ENCODE measurements around the gene SPSB2. TPM values are rescaled to one million over a fixed set of nuclear protein-coding genes. Genes with fewer than 3 reads are reported as not detected.
"Not testable (repeated sequence)": the region's sequence is repeated elsewhere in the genome, so short reads cannot be mapped to it uniquely, and the experiment has no call there.

SPSB2 gene
- polyA plus RNA-seq, 4 donors: 9.7 to 22.5 (median 12.7) TPM

GRCh38 chr12:6904280-6905276, 31.5 kb upstream of the SPSB2 start, which contains the start of gene LRRC23:
Gene LRRC23 (plus strand): TSS chr12:6904822. CDS start chr12:6905634, 812 bp downstream.
- Histone ChIP-seq H3K9me3 (ENCODE audit: control insufficient read depth in 2 of 2, insufficient read depth in 1 of 2, low read depth in 1 of 2, low read length in 1 of 2) (no peaks in the 10 kb centered on the region), H3K4me3 (ENCODE audit: low read depth in 1 of 3, low read length in 3 of 3) (peak within 1 kb of the TSS; percentile 32 to 58 (median 52)), H3K27ac (ENCODE audit: low read depth in 1 of 3, low read length in 2 of 3) (peak within 1 kb of the TSS; percentile 5 to 49 (median 30)), H3K27me3 (ENCODE audit: control insufficient read depth in 3 of 3, insufficient read depth in 3 of 3, low read length in 3 of 3) (no peaks in the 10 kb centered on the region), H3K4me1 (ENCODE audit: control insufficient read depth in 3 of 3, insufficient read depth in 2 of 3, low read depth in 1 of 3, low read length in 2 of 3) (peaks cover 0 to 22% (median 0%) of the 10 kb centered on the region in 3 donors), H3K36me3 (ENCODE audit: control insufficient read depth in 3 of 3, insufficient read depth in 2 of 3, low read depth in 1 of 3, low read length in 3 of 3) (peaks cover 0 to 7% (median 0%) of the 10 kb centered on the region in 3 donors)
- FAIRE-seq (no peak), DNase-seq (peak; percentile 98)
- 4 to 6% (median 5%) methylated on average over 34 of the region's 34 CpGs for WGBS, 3 donors

- WGBS, 3 donors: 72 to 84% (median 81%) methylated on average over 1 of the region's 1 CpG
- no peak overlapping the region for H3K27ac ChIP-seq (ENCODE audit: low read depth in 1 of 3, low read length in 2 of 3)
- no peaks in the 10 kb centered on the region for H3K9me3 ChIP-seq (ENCODE audit: control insufficient read depth in 2 of 2, insufficient read depth in 1 of 2, low read depth in 1 of 2, low read length in 1 of 2)
- FAIRE-seq (no peak), DNase-seq (no peak)
- peaks cover 0 to 26% (median 0%) of the 10 kb centered on the region in 3 donors for H3K4me1 ChIP-seq (ENCODE audit: control insufficient read depth in 3 of 3, insufficient read depth in 2 of 3, low read depth in 1 of 3, low read length in 2 of 3)
- no peaks in the 10 kb centered on the region for H3K27me3 ChIP-seq (ENCODE audit: control insufficient read depth in 3 of 3, insufficient read depth in 3 of 3, low read length in 3 of 3)
- peaks cover 0 to 7% (median 0%) of the 10 kb centered on the region in 3 donors for H3K36me3 ChIP-seq (ENCODE audit: control insufficient read depth in 3 of 3, insufficient read depth in 2 of 3, low read depth in 1 of 3, low read length in 3 of 3)
- H3K4me3 ChIP-seq (ENCODE audit: low read depth in 1 of 3, low read length in 3 of 3): no peak overlapping the region
These were observed 30.6 kb upstream of the SPSB2 start for GRCh38 chr12:6903722-6904121.

- no peak for FAIRE-seq
- 11 to 57% (median 44%) methylated on average over 4 of the region's 4 CpGs for WGBS, 3 donors
- DNase-seq: peak; percentile 30 to 64
These were observed 29.3 kb upstream of the SPSB2 start for GRCh38 chr12:6902448-6902847.

GRCh38 chr12:6899837-6900519, 26.9 kb upstream of the SPSB2 start:
- peaks cover 0 to 20% (median 0%) of the 10 kb centered on the region in 3 donors for H3K4me1 ChIP-seq (ENCODE audit: control insufficient read depth in 3 of 3, insufficient read depth in 2 of 3, low read depth in 1 of 3, low read length in 2 of 3)
- WGBS, 3 donors: 17 to 38% (median 27%) methylated on average over 10 of the region's 10 CpGs
- H3K27me3 ChIP-seq (ENCODE audit: control insufficient read depth in 3 of 3, insufficient read depth in 3 of 3, low read length in 3 of 3): no peaks in the 10 kb centered on the region
- no peaks in the 10 kb centered on the region for H3K36me3 ChIP-seq (ENCODE audit: control insufficient read depth in 3 of 3, insufficient read depth in 2 of 3, low read depth in 1 of 3, low read length in 3 of 3)
- DNase-seq (peak; percentile 85 to 88), FAIRE-seq (no peak)
- peak overlapping the region in 2 of 3 donors; percentile 46 to 56 for H3K27ac ChIP-seq (ENCODE audit: low read depth in 1 of 3, low read length in 2 of 3)
- no peaks in the 10 kb centered on the region for H3K9me3 ChIP-seq (ENCODE audit: control insufficient read depth in 2 of 2, insufficient read depth in 1 of 2, low read depth in 1 of 2, low read length in 1 of 2)
- no peak overlapping the region for H3K4me3 ChIP-seq (ENCODE audit: low read depth in 1 of 3, low read length in 3 of 3)

More at GRCh38 chr12:6902448-6902847, 29.3 kb upstream of the SPSB2 start:
- Histone ChIP-seq H3K27me3 (ENCODE audit: control insufficient read depth in 3 of 3, insufficient read depth in 3 of 3, low read length in 3 of 3) (no peaks in the 10 kb centered on the region), H3K27ac (ENCODE audit: low read depth in 1 of 3, low read length in 2 of 3) (no peak overlapping the region), H3K4me3 (ENCODE audit: low read depth in 1 of 3, low read length in 3 of 3) (no peak overlapping the region), H3K9me3 (ENCODE audit: control insufficient read depth in 2 of 2, insufficient read depth in 1 of 2, low read depth in 1 of 2, low read length in 1 of 2) (no peaks in the 10 kb centered on the region), H3K36me3 (ENCODE audit: control insufficient read depth in 3 of 3, insufficient read depth in 2 of 3, low read depth in 1 of 3, low read length in 3 of 3) (peaks cover 0 to 7% (median 0%) of the 10 kb centered on the region in 3 donors), H3K4me1 (ENCODE audit: control insufficient read depth in 3 of 3, insufficient read depth in 2 of 3, low read depth in 1 of 3, low read length in 2 of 3) (peaks cover 0 to 26% (median 0%) of the 10 kb centered on the region in 3 donors)

GRCh38 chr12:6899427-6899826, 26.3 kb upstream of the SPSB2 start:
- WGBS, 3 donors: 44 to 70% (median 51%) methylated on average over 5 of the region's 5 CpGs

GRCh38 chr12:6896846-6897435, 23.8 kb upstream of the SPSB2 start:
- Histone ChIP-seq H3K27me3 (ENCODE audit: control insufficient read depth in 3 of 3, insufficient read depth in 3 of 3, low read length in 3 of 3) (no peaks in the 10 kb centered on the region), H3K9me3 (ENCODE audit: control insufficient read depth in 2 of 2, insufficient read depth in 1 of 2, low read depth in 1 of 2, low read length in 1 of 2) (no peaks in the 10 kb centered on the region), H3K36me3 (ENCODE audit: control insufficient read depth in 3 of 3, insufficient read depth in 2 of 3, low read depth in 1 of 3, low read length in 3 of 3) (no peaks in the 10 kb centered on the region), H3K27ac (ENCODE audit: low read depth in 1 of 3, low read length in 2 of 3) (no peak overlapping the region), H3K4me1 (ENCODE audit: control insufficient read depth in 3 of 3, insufficient read depth in 2 of 3, low read depth in 1 of 3, low read length in 2 of 3) (peaks cover 0 to 11% (median 0%) of the 10 kb centered on the region in 3 donors), H3K4me3 (ENCODE audit: low read depth in 1 of 3, low read length in 3 of 3) (no peak overlapping the region)
- FAIRE-seq (no peak), DNase-seq (no peak)
- 85 to 88% (median 86%) methylated on average over 6 of the region's 6 CpGs for WGBS, 3 donors

More at GRCh38 chr12:6899427-6899826, 26.3 kb upstream of the SPSB2 start:
- H3K9me3 ChIP-seq (ENCODE audit: control insufficient read depth in 2 of 2, insufficient read depth in 1 of 2, low read depth in 1 of 2, low read length in 1 of 2): no peaks in the 10 kb centered on the region
- DNase-seq (no peak), FAIRE-seq (no peak)
- peaks cover 0 to 19% (median 0%) of the 10 kb centered on the region in 3 donors for H3K4me1 ChIP-seq (ENCODE audit: control insufficient read depth in 3 of 3, insufficient read depth in 2 of 3, low read depth in 1 of 3, low read length in 2 of 3)
- no peak overlapping the region for H3K4me3 ChIP-seq (ENCODE audit: low read depth in 1 of 3, low read length in 3 of 3)
- peak overlapping the region in 1 of 3 donors; percentile 4 for H3K27ac ChIP-seq (ENCODE audit: low read depth in 1 of 3, low read length in 2 of 3)
- no peaks in the 10 kb centered on the region for H3K27me3 ChIP-seq (ENCODE audit: control insufficient read depth in 3 of 3, insufficient read depth in 3 of 3, low read length in 3 of 3)
- H3K36me3 ChIP-seq (ENCODE audit: control insufficient read depth in 3 of 3, insufficient read depth in 2 of 3, low read depth in 1 of 3, low read length in 3 of 3): no peaks in the 10 kb centered on the region

- DNase-seq (no peak), FAIRE-seq (no peak)
- WGBS, 3 donors: 79 to 93% (median 85%) methylated on average over 3 of the region's 3 CpGs
- no peaks in the 10 kb centered on the region for H3K27me3 ChIP-seq (ENCODE audit: control insufficient read depth in 3 of 3, insufficient read depth in 3 of 3, low read length in 3 of 3)
- H3K36me3 ChIP-seq (ENCODE audit: control insufficient read depth in 3 of 3, insufficient read depth in 2 of 3, low read depth in 1 of 3, low read length in 3 of 3): no peaks in the 10 kb centered on the region
- no peak overlapping the region for H3K27ac ChIP-seq (ENCODE audit: low read depth in 1 of 3, low read length in 2 of 3)
- no peaks in the 10 kb centered on the region for H3K9me3 ChIP-seq (ENCODE audit: control insufficient read depth in 2 of 2, insufficient read depth in 1 of 2, low read depth in 1 of 2, low read length in 1 of 2)
- H3K4me1 ChIP-seq (ENCODE audit: control insufficient read depth in 3 of 3, insufficient read depth in 2 of 3, low read depth in 1 of 3, low read length in 2 of 3): peaks cover 0 to 6% (median 0%) of the 10 kb centered on the region in 3 donors
- H3K4me3 ChIP-seq (ENCODE audit: low read depth in 1 of 3, low read length in 3 of 3): no peak overlapping the region
These were observed 21.2 kb upstream of the SPSB2 start for GRCh38 chr12:6894321-6894720.

GRCh38 chr12:6892683-6893082, 19.6 kb upstream of the SPSB2 start:
- H3K9me3 ChIP-seq (ENCODE audit: control insufficient read depth in 2 of 2, insufficient read depth in 1 of 2, low read depth in 1 of 2, low read length in 1 of 2); H3K27ac ChIP-seq (ENCODE audit: low read depth in 1 of 3, low read length in 2 of 3); DNase-seq; H3K36me3 ChIP-seq (ENCODE audit: control insufficient read depth in 3 of 3, insufficient read depth in 2 of 3, low read depth in 1 of 3, low read length in 3 of 3); H3K27me3 ChIP-seq (ENCODE audit: control insufficient read depth in 3 of 3, insufficient read depth in 3 of 3, low read length in 3 of 3); FAIRE-seq; H3K4me3 ChIP-seq (ENCODE audit: low read depth in 1 of 3, low read length in 3 of 3); H3K4me1 ChIP-seq (ENCODE audit: control insufficient read depth in 3 of 3, insufficient read depth in 2 of 3, low read depth in 1 of 3, low read length in 2 of 3): not testable (repeated sequence)
- 89 to 97% (median 97%) methylated on average over 3 of the region's 3 CpGs for WGBS, 3 donors

Data from small intestine (tissue), 7 donors.